RWPE1 (cell line): ENCODE data around the gene CHCHD3.

Experiments
- CTCF ChIA-PET: fragments of 350-600 bp; sonication (Branson Sonifier 250); formaldehyde crosslinking; extraction: SDS; loops from one replicate; lab custom pipeline; 2021; lab: Yijun Ruan, JAX
- POLR2A ChIA-PET: fragments of 400-600 bp; formaldehyde crosslinking; extraction: SDS; loops from one replicate; lab custom pipeline; 2020; ENCODE audit warnings: antibody characterized with exemption; ENCODE audit not compliant: low non-redundant PET; lab: Yijun Ruan, JAX
- DNase-seq: peaks from one replicate; pipeline ENCODE4 v3.0.0; 2012; ENCODE audit warnings: low spot score
- H3K27ac ChIP-seq: fragments of 450-650 bp; 2 replicates; pipeline ENCODE4 v1.5.1; 2017
- TF ChIP-seq, protein P1 (sequence below): fragments of 450-650 bp; conservative IDR thresholded peaks from 2 replicates; pipeline ENCODE4 v1.5.1; 2017; ENCODE audit warnings: low read depth, mild to moderate bottlenecking

The CHCHD3 gene

DNA sequence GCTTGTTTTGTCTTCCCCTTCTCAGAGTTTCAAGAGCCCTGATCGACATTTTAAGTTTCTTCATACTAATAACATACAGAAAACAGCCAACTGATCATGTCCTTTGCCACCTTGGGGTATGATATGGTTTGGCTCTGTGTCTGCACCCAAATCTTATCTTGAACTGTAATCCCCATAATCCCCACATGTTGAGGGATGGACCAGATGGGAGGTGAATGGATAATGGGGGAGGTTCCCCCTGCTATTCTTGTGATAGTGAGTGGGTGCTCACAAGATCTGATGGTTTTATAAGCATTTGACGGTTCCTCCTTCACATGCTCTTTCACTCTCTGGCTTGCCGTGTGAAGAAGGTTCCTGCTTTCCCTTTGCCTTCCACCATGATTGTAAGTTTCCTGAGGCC is 190.3 kb downstream of the CHCHD3 start:
- no peak for DNase-seq
- ChIA-PET POLR2A (no interaction called here), CTCF (no interaction called here)
- TF ChIP-seq, protein P1, sequence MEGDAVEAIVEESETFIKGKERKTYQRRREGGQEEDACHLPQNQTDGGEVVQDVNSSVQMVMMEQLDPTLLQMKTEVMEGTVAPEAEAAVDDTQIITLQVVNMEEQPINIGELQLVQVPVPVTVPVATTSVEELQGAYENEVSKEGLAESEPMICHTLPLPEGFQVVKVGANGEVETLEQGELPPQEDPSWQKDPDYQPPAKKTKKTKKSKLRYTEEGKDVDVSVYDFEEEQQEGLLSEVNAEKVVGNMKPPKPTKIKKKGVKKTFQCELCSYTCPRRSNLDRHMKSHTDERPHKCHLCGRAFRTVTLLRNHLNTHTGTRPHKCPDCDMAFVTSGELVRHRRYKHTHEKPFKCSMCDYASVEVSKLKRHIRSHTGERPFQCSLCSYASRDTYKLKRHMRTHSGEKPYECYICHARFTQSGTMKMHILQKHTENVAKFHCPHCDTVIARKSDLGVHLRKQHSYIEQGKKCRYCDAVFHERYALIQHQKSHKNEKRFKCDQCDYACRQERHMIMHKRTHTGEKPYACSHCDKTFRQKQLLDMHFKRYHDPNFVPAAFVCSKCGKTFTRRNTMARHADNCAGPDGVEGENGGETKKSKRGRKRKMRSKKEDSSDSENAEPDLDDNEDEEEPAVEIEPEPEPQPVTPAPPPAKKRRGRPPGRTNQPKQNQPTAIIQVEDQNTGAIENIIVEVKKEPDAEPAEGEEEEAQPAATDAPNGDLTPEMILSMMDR = no peak
- H3K27ac ChIP-seq = no peak overlapping the region

DNA sequence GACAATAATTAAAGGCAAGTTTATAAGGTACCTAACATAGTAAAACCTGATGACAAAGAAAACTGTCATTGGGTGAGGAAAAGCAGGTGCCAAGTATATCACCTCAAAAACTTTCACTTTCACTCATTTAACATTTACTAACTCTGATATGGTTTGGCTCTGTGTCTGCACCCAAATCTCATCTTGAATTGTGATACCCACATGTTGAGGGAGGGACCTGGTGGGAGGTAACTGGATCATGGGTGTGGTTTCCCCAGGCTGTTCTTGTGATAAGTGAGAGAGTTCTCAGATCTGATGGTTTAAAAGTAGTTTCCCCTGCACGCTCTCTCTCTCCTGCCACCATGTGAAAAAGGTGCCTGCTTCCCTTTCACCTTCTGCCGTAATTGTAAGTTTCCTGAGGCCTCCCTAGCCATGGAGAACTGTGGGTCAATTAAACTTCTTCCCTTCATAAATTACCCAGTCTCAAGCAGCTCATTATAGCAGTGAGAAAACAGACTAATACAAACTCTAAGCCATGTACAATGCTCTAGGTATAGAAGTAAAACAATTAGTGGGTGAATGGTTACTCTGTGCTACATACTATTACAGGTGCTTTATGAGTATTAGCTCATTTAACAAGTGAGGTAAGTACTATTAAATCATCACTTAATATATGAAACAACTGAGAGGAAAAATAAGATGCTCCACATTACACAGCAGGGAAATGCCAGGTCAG is 199.0 kb downstream of the CHCHD3 start:
- TF ChIP-seq, protein P1 = no peak
- CTCF ChIA-PET = no interaction called here
- POLR2A ChIA-PET = no interaction called here

DNA sequence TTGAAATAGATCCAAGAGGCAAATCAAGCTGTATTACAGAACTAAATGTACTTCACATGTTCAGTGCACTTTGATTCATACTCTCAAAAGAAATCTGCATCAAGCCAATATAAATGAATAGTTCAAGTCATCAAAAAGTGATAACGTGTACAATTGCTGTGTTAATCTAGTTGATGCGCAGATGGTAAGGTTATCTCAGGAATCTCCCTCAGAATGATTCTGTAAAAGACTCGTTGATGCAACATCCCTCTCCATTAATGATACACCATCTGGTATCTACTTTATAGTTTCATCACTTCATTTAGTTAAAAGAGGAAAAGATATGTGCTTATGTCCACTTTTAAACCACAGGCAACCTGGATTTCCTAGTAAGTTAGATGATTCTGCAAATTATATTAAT is 200.6 kb downstream of the CHCHD3 start:
- no peak for DNase-seq
- H3K27ac ChIP-seq = no peak overlapping the region
- ChIA-PET CTCF (no interaction called here), POLR2A (no interaction called here)
- TF ChIP-seq, protein P1 = no peak

More for the DNA sequence above, 199.0 kb downstream of the CHCHD3 start:
- no peak for DNase-seq
- H3K27ac ChIP-seq = no peak overlapping the region

DNA sequence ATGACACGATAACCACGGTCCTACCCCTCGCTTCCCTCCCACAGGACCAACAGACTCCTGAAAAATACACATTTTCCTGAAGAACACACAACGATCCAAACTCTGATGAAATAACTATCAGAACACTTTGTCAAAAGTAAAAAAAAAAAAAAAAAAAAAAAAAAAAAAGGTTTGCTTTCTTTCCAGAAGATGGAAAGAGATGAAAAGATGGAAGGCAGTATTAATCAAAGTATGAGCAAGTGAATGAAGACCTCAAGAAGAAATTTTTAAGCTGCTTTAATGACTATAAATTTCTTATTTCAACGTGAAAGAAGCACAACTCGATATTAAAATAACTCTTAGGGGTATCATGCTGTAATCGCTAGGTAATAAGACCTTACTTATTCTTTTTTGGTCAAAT is 202.3 kb downstream of the CHCHD3 start:
- no peak overlapping the region for H3K27ac ChIP-seq
- TF ChIP-seq, protein P1 = no peak
- ChIA-PET POLR2A (no interaction called here), CTCF (no interaction called here)
- DNase-seq = no peak

DNA sequence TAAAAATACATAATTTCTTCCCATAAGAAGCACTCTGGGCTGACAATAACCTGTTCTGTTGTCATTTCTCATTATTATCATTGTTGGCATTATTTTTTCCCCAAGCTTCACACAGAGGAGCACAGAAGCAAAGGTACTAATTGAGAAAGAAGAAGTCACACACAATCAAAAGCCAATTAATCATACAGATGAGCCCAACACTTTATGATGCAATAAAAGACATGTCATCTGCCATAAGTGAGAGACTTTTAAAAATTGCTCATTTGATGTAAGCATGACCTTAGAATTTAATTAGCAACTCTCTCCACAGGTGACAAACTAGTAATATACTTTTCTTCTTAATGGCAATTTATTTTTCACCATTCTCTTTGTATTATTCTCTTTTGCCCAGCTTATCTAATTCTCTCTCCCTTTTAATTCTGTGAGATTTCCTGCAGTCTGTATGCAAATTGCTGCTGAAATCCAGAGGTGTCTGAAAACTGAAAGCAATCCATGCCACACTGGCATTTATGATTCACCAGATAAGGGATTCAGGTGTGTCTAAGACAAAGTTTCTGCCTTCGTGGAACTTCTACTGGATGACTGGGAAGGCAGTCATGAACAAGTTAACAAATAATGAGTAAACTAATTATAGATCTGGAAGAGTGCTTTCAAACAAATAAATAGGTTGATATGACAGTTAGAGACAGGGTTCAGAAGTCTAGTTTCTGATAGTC is 203.5 kb downstream of the CHCHD3 start:
- TF ChIP-seq, protein P1 = no peak
- CTCF ChIA-PET = no interaction called here

DNA sequence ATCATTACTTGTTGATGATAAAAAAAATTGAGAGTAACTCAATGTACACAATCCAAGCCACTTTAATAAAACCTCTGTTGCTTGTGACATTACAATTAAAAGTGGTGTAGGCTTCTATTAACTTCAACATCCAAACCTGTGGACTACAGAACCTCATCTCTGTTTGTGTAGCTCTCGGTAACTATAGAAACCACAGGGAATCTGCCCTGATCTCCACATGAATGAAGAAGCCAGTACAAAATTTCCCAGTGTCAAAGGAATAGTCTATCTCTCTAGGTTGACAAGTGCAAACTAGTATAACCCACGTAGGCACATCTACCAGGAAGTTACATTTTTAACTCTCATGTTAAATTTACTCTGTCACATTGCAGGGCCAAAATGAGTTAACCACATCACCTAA is 204.3 kb downstream of the CHCHD3 start:
- TF ChIP-seq, protein P1 = no peak
- DNase-seq = no peak
- POLR2A ChIA-PET = no interaction called here
- CTCF ChIA-PET = no interaction called here
- no peak overlapping the region for H3K27ac ChIP-seq

More for the DNA sequence above, 203.5 kb downstream of the CHCHD3 start:
- POLR2A ChIA-PET = no interaction called here
- DNase-seq = peak; percentile 1
- H3K27ac ChIP-seq = no peak overlapping the region
